SK-N-SH treated with all-trans-retinoic acid at 6 μM for 48 hours (cell line): ENCODE data around the gene COL23A1.

Source experiments
- ATAC-seq: fragments of 200-7000 bp; cut with Tn5 transposase; 3 replicates; pipeline ENCODE4 v1.9.1; 2020; ENCODE audit warnings: mild to moderate bottlenecking, moderate library complexity
- ARNTL ChIP-seq: fragments of 450-650 bp; formaldehyde crosslinking; IDR thresholded peaks from 2 replicates; pipeline ENCODE4 v1.5.0; 2020; ENCODE audit warnings: low read depth, mild to moderate bottlenecking, moderate library complexity, borderline replicate concordance
- BACH2 ChIP-seq: fragments of 250-450 bp; sonication (Bioruptor Pico); IDR thresholded peaks from 2 replicates; pipeline ENCODE4 v1.9.0; 2021; ENCODE audit warnings: mild to moderate bottlenecking, borderline replicate concordance
- CREB5 ChIP-seq: fragments of 250-450 bp; sonication (Bioruptor Pico); IDR thresholded peaks from 2 replicates; pipeline ENCODE4 v1.5.1; 2020; ENCODE audit warnings: low read depth, mild to moderate bottlenecking, moderate library complexity
- CSDC2 ChIP-seq: fragments of 250-450 bp; sonication (Bioruptor Pico); IDR thresholded peaks from 2 replicates; pipeline ENCODE4 v1.5.0; 2020; ENCODE audit warnings: mild to moderate bottlenecking, moderate library complexity
- CSRNP3 ChIP-seq: fragments of 250-450 bp; sonication (Bioruptor Pico); IDR thresholded peaks from 2 replicates; pipeline ENCODE4 v1.5.1; 2021; ENCODE audit warnings: mild to moderate bottlenecking, moderate library complexity
- ESRRG ChIP-seq: fragments of 250-450 bp; sonication (Bioruptor Pico); IDR thresholded peaks from 2 replicates; pipeline ENCODE4 v1.6.1; 2021; ENCODE audit warnings: mild to moderate bottlenecking
- GLIS3 ChIP-seq: fragments of 250-450 bp; sonication (Bioruptor Pico); IDR thresholded peaks from 2 replicates; pipeline ENCODE4 v1.5.0; 2020; ENCODE audit warnings: mild to moderate bottlenecking, moderate library complexity
- ISL1 ChIP-seq: fragments of 250-450 bp; sonication (Bioruptor Pico); IDR thresholded peaks from 2 replicates; pipeline ENCODE4 v2.1.2; 2022; ENCODE audit warnings: mild to moderate bottlenecking, moderate library complexity
- OSR1 ChIP-seq: fragments of 250-450 bp; sonication (Bioruptor Pico); IDR thresholded peaks from 2 replicates; pipeline ENCODE4 v1.8.0; 2022; ENCODE audit warnings: moderate library complexity, mild to moderate bottlenecking, inconsistent platforms
- POU6F1 ChIP-seq: fragments of 250-450 bp; sonication (Bioruptor Pico); IDR thresholded peaks from 2 replicates; pipeline ENCODE4 v1.8.0; 2021; ENCODE audit warnings: low read depth, mild to moderate bottlenecking, moderate library complexity, borderline replicate concordance
- PPARA ChIP-seq: fragments of 250-450 bp; sonication (Bioruptor Pico); IDR thresholded peaks from 2 replicates; pipeline ENCODE4 v1.5.0; 2020; ENCODE audit warnings: mild to moderate bottlenecking, borderline replicate concordance
- RARB ChIP-seq: fragments of 250-450 bp; sonication (Bioruptor Pico); IDR thresholded peaks from 2 replicates; pipeline ENCODE4 v1.8.0; 2021; ENCODE audit warnings: mild to moderate bottlenecking, moderate library complexity
- SNAI2 ChIP-seq: fragments of 250-450 bp; sonication (Bioruptor Pico); IDR thresholded peaks from 2 replicates; pipeline ENCODE4 v1.5.0; 2020; ENCODE audit warnings: mild to moderate bottlenecking, moderate library complexity
- TCF4 ChIP-seq: fragments of 250-450 bp; sonication (Bioruptor Pico); IDR thresholded peaks from 2 replicates; pipeline ENCODE4 v1.8.0; 2021; ENCODE audit warnings: mild to moderate bottlenecking, moderate library complexity, borderline replicate concordance
- TSHZ2 ChIP-seq: fragments of 250-450 bp; sonication (Bioruptor Pico); IDR thresholded peaks from 2 replicates; pipeline ENCODE4 v1.5.0; 2020; ENCODE audit warnings: mild to moderate bottlenecking, moderate library complexity
- ZC3H10 ChIP-seq: fragments of 250-450 bp; sonication (Bioruptor Pico); IDR thresholded peaks from 2 replicates; pipeline ENCODE4 v1.5.1; 2021; ENCODE audit warnings: mild to moderate bottlenecking, moderate library complexity
- ZFP3 ChIP-seq: fragments of 250-450 bp; sonication (Bioruptor Pico); IDR thresholded peaks from 2 replicates; pipeline ENCODE4 v1.5.0; 2020; ENCODE audit warnings: mild to moderate bottlenecking, moderate library complexity
- ZNF565 ChIP-seq: fragments of 450-650 bp; formaldehyde crosslinking; conservative IDR thresholded peaks from 2 replicates; pipeline ENCODE4 v1.5.0; 2020; ENCODE audit warnings: low read depth, mild to moderate bottlenecking, moderate library complexity
- ZNF8 ChIP-seq: fragments of 450-650 bp; formaldehyde crosslinking; IDR thresholded peaks from 2 replicates; pipeline ENCODE4 v1.5.0; 2020; ENCODE audit warnings: mild to moderate bottlenecking, moderate library complexity

Gene COL23A1

GRCh38 chr5:178237431-178238312 lies 352.5 kb downstream of the COL23A1 start:
- TF ChIP-seq ZFP3 (CRISPR knock-in tag), result no peak
- no peak for TF ChIP-seq POU6F1
- TF ChIP-seq SNAI2, result no peak
- no peak for TF ChIP-seq CSRNP3 (CRISPR knock-in tag)
- TF ChIP-seq TCF4, result no peak
- no peak for TF ChIP-seq BACH2
- no peak for TF ChIP-seq ARNTL (CRISPR knock-in tag)
- no peak for TF ChIP-seq ESRRG (CRISPR knock-in tag)
- TF ChIP-seq ISL1, result no peak
- TF ChIP-seq TSHZ2 (CRISPR knock-in tag), result no peak
- TF ChIP-seq OSR1 (CRISPR knock-in tag), result no peak
- ATAC-seq, result no peak

- TF ChIP-seq OSR1 (CRISPR knock-in tag), result no peak
- no peak for TF ChIP-seq GLIS3
- no peak for TF ChIP-seq ISL1
- TF ChIP-seq ZC3H10 (CRISPR knock-in tag), result no peak
- TF ChIP-seq ESRRG (CRISPR knock-in tag), result no peak
- TF ChIP-seq RARB (CRISPR knock-in tag), result no peak
- no peak for TF ChIP-seq TSHZ2 (CRISPR knock-in tag)
- TF ChIP-seq BACH2, result no peak
- no peak for TF ChIP-seq ZFP3 (CRISPR knock-in tag)
- TF ChIP-seq ZNF8 (CRISPR knock-in tag), result no peak
- TF ChIP-seq CSDC2 (CRISPR knock-in tag), result no peak
- TF ChIP-seq TCF4, result no peak
- no peak for ATAC-seq
Measured at GRCh38 chr5:178236679-178237078, 353.5 kb downstream of the COL23A1 start.

GRCh38 chr5:178236126-178236525 lies 354.1 kb downstream of the COL23A1 start:
- TF ChIP-seq CSDC2 (CRISPR knock-in tag) (no peak), CREB5 (CRISPR knock-in tag) (no peak), ZNF8 (CRISPR knock-in tag) (no peak), PPARA (CRISPR knock-in tag) (no peak), ZC3H10 (CRISPR knock-in tag) (no peak), ZFP3 (CRISPR knock-in tag) (no peak), POU6F1 (no peak), ZNF565 (CRISPR knock-in tag) (no peak)
- no peak for ATAC-seq
